Activated CD8-positive, alpha-beta memory T cell treated with anti-CD3 and anti-CD28 coated beads, Interleukin-2, amount 50 U/mL, for 24 hours (primary cell): ENCODE results near the gene COL27A1.

Experiments used
- DNase-seq: peaks from one replicate; pipeline ENCODE4 v3.0.0-alpha.2; 2020; ENCODE audit errors: extremely low read depth

The COL27A1 gene

DNA sequence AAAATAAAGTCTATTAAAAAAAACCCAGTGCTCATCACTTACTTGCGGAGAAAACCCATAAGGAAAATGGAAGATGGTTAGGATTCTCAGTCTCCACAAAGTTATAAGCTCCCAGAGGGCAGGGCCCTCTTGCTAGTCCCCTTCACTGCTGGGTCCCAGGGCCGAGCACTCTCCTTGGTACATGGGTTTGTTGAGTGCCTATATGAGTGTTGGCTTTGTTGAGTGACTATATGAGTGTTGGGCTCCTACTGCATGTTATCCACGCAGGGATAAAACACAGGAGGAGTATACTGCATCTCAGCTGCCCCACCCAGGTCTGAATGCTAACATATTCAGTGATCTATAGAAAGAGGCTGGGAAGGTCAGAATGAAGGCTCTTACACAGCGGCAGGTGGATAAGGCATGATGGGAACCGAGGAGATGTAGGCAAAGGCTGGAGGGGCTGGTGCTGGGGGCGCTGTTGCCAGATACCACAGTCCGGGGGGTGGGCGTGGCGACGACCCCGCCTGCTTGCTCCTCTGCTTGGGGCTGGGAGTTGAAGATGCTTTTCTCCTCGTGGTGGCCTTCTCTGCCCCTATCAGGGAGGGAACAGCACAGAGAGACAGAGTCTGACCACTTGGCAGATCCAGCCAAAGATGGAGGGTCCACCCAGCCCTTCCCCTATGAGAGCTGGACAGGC is 186.0 kb downstream of the COL27A1 start:
- no peak for DNase-seq

DNA sequence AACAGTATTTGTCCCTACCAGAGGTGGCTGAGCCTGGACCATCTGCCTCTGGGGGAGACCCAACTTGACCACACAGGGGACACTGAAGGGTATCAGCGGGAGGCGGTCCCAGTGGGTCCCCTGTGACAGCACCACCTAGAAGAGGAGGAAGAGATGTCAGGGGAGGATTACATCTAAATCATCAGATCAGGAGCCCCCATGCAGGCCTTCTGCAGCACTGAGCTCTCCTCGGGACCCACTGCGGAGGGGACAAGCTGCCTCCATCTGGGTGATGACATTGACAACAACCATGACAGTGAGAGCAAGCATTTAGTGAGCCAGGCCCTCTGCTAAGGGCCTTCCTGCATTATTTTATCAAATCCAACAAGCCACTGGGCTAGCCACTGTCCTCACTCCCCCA is 186.7 kb downstream of the COL27A1 start:
- DNase-seq = no peak

DNA sequence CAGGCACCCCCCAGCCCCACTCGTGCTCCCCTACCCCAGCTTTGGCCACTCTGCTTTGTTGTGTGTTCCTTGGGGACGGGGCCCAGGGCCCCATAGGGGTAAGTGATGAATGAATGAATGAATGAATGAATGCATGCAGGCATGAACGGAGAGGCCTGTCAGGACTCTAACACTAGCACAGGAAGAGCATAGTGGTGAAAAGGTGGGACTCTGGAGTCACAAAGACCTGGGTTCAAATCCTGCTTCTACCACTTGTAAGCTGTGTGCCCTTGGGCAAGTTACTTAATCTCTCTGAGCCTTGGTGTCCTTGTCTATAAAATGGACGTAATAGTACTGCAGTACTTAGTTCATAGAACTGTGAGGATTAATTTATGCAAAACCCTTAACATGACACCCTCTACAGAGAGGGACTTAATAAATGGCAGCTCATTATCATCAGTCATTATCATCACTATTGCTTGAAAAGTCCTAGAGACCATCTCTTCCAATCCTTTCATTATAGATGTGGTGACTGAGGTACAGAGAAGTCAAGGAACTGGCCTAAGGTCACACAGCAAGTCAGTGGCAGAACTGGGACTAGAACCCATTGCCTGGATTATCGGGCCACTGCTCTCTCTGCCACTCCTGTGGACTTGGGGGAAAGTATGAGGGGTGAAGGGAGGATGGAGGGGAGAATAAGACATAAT is 187.6 kb downstream of the COL27A1 start:
- DNase-seq = no peak

DNA sequence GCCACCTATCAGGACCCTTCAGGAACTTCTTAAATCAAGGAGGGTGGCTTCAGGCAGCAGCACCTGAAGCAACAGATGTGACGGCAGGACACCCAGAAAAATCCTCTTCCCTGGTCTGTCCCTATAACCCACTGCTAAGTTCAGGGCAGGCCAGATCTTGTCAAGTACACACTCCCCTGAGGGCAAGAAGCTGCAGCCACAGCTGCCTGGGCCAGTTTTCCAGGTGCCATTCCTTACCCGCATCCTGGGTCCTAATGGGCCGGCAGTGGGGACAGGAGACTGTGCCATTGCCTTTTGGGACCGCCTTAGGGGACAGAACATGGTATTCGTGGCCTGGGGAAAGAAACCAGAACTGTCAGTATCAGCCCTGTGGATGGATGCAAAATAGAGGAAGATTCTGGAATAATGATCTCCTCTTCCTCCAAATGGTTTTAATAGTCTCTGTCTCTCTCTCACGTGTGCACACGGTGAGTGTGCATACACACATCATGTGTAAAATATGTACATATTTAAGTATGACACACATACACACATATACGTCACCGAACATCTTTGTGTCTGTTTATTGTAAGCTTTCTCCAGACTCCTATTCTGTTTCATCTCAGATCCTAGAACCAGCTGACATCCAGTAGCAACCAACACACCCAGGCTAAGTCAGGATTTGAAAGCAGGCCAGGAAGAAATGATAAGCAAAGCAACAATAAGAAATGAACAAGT is 188.3 kb downstream of the COL27A1 start:
- no peak for DNase-seq

DNA sequence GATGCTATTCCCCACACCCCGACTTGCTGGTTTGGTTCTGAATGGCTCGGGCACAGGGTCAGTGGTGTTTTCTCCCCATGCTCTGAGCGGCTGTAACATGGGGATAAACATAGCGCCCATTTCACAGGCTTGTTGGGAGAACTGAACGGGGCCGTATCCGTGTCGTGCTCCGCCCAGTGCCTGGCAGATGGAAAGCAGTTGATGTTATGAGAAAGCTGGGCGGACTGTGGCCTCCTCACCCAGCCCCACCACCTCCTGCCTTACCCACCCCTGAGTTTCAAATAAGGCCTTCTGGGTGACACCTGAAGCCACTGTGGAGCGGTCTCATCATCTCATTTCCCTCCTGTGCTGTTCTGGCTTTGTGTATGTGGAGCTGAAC is 188.8 kb downstream of the COL27A1 start:
- DNase-seq = no peak

DNA sequence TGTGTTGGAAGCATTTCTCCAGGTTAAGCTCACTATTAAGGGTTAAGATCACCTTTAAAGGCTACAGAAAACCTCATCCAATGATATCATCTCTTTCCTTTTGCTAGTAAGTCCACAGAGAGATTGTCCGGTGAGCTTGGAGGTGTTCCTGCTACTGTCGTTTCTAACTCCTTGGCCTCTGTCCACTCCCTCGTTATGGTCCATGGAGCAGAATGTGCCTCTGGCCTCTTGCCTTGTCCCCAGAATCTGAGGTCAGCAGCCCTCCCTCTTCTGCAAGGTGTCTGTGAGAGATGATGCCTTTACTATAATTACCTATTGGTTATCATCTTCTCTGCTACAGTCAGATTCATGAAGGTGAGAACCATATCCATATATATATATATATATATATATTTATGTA is 189.4 kb downstream of the COL27A1 start:
- DNase-seq = no peak

DNA sequence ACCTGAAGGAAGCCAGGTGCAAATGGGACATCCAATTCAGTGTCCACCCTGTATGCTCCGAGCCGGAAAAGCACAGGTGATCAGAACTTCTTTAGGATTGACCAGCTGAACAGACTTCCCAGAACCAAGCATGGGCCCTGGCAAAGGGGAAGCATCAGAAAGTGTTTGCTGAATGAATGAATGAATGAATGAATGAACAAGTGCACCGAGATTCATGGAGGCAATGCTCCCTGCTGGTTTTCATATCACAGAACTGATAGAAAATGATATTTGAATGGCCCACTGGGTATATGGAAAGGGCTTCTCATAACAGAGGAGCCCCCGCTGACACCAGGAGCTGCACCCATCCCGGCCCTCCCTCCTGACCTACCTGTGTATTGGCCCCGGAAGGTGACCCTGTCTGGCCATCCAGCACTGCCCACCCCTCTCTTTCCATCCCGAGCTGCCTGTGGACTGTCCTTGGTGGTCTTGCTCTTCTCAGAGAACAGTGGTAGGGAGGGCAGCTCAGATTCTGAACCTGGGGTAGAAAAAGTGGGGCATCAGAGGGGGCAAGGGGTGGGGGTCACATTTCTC is 190.2 kb downstream of the COL27A1 start:
- no peak for DNase-seq

DNA sequence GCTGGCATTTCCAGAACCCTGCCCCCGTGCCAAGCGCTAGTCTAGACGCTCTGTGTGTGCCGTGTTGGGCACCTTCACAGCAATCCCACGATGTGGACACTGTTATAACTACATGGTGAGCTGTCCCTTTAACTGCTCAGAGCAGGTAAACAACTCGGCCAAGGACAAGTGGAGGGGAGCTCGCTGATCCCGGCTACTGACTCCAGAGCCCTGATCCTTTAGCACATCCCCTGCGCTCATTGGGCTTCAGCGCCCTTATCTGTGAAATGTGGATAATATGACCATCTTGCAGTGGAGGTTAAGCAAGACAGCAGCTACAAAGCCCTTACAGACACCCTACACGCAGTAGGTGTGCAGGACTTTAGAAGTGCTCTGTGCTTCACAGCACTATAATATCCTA is 190.8 kb downstream of the COL27A1 start:
- DNase-seq = no peak

DNA sequence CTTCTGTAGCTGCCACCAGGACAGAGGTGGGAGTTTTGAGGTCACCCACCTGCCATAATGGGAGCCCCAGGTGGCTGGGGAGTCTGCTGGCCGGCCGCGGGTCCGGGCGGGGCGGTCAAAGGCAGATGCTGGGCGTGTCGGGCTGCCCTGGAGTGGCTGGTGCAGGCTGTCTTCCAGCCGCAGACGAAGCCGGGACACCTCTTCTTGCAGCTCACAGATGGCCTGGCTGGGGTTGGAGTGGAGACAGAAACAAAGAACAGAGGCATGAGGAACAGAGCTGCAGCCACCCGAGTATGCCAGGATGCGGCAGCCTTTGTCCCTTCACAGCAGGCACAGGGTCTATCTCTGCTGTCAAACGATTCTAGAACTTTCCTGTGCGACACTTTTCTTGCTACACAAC is 192.3 kb downstream of the COL27A1 start:
- DNase-seq = no peak

DNA sequence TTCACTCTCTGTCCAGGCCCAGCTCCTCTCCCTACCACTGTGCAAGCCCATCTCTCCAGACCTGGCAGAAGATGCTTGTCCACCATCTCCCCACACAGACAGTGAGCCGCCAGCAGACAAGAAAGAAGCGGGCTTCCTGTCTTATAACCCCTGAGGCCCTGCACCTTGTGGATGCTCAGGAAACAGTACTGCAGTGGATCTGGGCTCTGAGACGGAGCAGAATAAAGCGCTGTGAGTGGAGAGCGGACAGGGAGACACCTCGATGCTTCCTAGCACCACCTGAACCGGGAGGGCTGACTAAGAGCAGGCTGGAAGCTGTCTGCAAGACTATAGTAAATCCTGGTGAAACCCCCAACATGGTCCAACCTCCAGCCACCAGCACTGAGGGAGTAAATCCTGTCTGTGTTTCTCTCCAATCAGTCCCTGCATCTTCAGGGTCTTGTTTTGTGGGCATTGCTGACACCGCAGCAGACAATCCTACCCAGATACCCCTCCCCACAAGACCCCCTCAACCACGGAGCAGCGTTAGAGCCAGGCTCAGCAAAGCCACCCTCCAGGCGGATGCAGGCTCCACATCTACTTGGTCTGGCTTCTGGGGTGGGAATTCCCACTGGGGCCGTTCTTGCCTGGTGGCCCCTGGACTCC is 193.0 kb downstream of the COL27A1 start:
- DNase-seq = no peak

DNA sequence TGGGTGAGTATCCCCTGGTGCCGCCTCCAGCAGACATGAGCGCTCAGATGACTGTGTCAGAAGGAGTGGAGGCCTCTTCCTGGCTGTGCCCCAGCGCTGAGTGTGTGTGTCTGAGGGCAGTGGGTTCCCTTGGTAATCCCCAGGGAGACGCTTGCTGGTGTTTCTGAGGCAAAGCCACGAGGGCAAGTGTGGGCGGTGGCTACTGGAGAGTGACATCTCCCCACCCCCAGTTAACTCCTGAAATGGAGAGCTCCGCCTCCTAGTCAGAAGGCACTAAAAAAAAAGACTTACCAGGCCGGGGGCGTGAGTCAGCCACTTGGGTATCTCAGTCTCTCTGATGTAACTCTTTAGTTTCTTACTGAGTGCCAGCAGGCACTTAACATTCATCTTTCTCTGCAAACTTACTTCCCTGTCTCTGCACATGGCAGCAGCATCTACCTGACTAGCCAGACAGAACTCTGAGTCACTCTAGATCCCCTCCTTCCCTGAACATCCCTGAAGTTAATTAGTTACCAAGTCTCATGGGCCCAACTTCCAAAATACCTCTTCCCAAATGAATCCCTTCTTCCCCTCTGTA is 193.7 kb downstream of the COL27A1 start:
- DNase-seq = peak; percentile 83

DNA sequence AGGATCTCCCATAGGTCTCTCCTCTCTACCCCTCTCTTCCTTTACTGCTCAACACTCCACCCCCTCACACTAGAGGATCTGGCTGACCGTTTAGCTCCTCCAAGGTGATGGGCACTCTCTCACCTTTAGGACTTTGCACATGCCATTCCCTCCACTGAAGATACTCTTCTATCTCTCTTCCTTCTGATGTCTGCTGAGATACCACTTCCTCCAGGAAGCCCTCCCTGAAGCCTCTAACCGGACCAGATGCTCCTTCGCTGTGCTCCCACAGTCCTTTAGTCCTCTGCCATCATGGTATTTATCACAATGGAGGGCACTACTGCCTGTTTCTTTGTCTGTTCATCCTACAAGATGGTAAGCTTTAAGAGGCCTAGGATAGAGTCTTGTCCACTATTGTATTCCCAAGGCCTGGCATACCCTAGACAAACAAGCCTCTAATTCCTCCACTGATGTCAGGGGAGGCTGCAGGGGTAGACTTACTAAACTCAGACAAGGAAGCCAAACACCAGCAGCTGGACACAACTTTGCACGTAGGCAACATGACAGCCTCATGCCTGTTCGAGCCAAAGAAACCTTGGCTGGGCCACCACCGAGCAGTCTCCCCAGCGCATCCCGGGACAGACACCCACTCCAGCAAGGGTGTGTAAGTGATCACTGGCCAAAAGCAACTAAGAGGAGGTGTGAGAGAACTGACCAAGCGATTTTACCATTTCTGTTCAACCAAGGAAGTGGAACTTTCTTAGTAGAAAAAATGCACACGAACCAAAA is 194.6 kb downstream of the COL27A1 start:
- DNase-seq = no peak

DNA sequence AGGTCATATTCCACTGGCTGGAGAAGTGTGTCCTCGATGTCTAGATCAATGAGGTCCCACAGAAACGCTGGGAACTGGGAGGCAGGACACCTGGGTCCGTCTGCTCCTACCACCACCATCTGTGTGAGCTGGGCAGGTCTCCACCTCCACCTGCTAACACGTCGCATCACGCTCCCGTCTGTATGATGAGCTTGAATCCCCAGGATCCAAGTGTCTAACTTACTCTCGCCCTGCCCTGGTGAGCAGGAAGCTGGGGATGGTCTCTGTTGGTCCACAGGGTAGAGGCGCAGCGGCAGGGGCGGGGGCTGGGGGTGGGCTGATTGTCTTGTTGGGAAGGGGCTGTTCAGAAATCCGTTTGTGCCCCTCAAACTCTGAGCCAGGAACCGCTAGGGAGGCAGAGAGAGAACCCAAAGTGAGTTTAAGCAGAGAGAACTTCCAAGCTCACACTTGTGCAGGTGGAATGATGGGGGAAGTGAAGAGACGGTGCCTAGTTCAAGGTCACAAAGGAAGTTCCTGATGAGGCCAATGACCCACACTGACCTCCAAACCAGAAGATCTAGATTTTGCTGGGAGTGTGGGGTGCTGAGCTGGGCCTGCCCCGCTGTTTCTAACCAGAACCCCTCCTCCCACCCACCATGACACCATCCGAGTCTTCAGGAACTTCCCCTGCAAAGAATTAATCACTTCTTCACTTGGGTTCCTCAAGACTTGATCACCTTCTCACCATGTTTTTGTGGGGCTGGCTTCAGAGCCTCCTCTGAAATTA is 195.5 kb downstream of the COL27A1 start:
- no peak for DNase-seq

DNA sequence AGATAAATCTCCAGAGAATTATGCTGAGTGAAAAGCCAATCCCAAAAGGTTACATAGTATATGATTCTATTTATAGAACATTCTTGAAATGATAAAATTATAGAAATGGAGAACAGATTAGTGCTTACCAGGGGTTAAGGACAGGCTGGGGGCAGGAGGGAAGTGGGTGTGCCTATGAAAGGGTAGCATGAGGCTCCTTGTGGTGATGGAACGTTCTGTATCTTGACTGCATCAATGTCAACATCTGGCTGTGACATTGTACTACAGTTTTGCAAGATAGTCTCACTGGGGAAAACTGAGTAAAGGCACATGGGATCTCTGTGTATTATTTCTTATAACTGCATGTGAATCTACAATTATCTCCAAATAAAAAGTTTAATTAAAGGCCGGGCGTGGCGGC is 196.6 kb downstream of the COL27A1 start:
- no peak for DNase-seq

DNA sequence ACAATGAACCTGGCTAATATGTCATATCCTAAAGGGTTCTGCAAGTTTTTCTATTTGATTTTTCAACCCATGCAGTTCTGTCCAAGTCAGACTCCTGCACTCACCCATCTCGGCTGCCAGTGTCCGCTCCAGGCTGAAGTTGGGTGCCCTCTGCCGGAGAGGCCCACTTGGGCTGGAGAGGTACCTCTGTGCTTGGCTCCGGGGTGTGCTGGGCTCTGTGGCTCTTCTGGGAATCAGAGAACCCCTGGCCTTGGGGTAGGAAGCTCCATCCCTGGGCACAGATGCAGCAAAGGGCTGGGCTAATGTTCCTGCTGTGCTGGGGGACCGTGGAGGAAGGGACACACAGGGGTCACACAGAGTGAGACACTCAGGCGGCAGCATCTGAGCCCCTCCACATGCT is 200.5 kb downstream of the COL27A1 start:
- DNase-seq = no peak

DNA sequence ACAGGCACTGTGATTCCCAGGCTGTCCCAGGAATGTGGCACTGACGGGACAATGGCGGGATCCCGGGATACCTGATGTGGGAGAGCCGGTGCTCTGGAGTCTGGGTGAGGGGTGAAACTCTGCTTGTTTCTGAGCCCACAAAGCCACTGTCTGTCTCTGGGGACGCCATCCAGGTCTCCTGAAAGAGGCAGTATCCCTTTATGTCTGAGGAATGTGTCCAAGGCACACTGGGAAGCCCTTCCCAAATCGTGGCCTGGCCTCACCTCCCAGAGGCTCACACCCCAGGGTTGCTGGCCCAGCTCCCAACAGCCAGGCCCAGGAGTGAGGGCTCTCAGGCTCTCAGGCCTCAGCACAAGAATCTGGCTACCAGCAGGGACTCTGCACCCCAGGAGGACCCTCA is 201.5 kb downstream of the COL27A1 start:
- no peak for DNase-seq

DNA sequence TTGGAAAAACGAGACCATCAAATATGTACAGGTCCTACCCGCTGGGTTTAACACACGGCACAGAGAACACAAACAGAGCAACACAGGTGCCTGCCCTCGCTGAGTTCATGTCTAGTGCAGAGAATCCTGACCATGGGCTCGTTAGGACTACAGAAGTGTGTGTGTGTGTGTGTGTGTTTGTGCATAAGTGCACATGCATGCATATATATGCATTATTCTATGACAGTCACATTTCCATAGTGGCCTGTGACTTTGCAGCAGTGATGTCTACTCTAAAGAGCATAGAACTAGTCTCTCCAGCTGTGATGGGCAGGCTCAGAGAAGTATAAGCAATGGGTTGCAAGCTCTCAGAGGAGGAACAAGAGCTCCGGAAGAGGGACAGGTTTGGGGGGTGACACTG is 202.0 kb downstream of the COL27A1 start:
- no peak for DNase-seq

DNA sequence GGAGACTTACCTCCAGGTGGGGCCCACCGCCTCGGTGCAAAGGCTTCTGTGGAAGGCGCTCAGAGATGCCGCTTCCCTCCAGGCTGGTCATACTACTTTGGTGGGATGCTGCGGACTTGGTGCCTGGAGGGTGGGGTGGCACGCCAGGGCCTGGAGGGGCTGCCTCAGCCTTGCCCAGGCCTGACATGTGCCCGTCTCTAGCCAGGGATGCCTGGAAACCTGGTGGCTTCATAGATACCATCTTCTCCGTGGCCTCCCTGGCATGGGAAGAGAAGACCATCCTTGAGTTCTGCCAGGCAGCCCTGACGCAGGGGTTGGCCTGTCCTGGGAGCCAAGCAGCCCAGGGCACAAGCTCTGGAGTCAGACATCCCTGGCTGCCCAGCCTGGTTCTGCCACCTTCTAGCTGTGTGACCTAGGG is 202.6 kb downstream of the COL27A1 start:
- no peak for DNase-seq

DNA sequence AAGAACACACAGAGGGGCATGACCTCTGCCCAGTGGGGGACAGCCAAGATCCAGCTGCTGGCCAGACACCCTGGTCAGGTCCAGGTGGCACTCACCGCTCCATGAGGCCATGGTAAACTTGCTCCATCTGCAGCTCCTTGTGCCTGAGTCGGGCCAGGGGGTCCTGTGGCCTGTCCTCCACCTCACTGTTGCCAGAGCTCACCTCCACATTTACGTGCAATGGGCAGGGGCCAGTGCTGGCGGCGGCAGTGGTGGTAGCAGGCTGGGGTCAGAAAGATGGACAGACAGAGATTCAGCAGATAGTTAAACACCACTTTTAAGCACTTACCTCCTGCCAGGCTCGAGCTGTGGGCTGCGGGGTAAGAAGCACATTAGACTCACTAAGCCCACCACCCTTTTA is 204.5 kb downstream of the COL27A1 start:
- no peak for DNase-seq

DNA sequence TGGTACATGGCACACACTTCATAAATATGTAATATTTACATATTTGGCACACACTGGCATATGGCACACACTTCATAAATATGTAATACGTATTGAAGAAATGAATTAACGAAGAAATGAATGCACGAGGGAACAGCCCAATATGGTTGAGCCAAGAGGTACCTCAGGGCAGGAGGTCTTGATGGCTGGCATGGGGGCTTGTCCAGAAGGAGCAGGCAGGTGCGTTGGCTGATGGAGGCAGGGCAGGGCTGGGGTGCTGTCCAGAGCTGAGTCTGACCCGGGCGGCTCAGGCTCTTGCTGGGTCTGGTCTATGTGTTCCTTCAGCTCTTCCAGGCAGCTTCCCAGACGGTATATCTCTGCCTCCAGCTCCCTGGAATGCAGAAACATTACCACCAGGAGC is 206.2 kb downstream of the COL27A1 start:
- DNase-seq = no peak
